Subcutaneous adipose tissue (tissue), 4 donors: ENCODE measurements around the gene PSMA6. TPM values are rescaled to one million over a fixed set of nuclear protein-coding genes. Genes with fewer than 3 reads are reported as not detected.

Experiments used
- total RNA-seq, 4 donors: library from RNA; depleted of rRNA; stranded (reverse); fragments of >200 nt; gene quantifications; one replicate each; pipeline ENCODE4 v1.1.0, GENCODE V29; 2016
- TF ChIP-seq, protein P1 (sequence below): fragments of 450-650 bp; IDR thresholded peaks from one replicate; pipeline ENCODE4 v1.5.1; 2016; ENCODE audit warnings: low read depth, mild to moderate bottlenecking, control low read depth, antibody characterized with exemption, moderate library complexity

The PSMA6 gene
- total RNA-seq, 4 donors from 2014 or later: 158 to 210 (median 166) TPM

DNA sequence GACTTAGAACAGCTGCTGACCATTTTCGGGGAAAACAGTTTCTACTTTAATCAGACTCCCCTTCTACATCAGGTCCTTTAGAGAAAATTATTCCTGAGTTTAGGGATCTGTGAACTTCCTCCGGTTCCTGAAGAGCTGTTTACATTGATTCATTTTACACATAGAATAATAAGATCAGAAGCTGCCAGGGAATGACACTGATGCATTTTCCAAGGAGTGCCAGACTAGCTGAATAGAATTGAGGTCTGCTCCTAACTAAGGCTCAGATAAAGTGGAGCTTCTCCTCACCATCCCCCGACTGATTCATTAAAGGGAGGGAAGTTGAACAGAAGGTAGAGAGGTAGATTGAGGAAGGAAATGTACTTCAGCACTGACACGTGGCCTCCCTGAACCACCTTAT, 41.9 kb upstream of the PSMA6 start:
- TF ChIP-seq, protein P1, sequence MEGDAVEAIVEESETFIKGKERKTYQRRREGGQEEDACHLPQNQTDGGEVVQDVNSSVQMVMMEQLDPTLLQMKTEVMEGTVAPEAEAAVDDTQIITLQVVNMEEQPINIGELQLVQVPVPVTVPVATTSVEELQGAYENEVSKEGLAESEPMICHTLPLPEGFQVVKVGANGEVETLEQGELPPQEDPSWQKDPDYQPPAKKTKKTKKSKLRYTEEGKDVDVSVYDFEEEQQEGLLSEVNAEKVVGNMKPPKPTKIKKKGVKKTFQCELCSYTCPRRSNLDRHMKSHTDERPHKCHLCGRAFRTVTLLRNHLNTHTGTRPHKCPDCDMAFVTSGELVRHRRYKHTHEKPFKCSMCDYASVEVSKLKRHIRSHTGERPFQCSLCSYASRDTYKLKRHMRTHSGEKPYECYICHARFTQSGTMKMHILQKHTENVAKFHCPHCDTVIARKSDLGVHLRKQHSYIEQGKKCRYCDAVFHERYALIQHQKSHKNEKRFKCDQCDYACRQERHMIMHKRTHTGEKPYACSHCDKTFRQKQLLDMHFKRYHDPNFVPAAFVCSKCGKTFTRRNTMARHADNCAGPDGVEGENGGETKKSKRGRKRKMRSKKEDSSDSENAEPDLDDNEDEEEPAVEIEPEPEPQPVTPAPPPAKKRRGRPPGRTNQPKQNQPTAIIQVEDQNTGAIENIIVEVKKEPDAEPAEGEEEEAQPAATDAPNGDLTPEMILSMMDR: no peak

DNA sequence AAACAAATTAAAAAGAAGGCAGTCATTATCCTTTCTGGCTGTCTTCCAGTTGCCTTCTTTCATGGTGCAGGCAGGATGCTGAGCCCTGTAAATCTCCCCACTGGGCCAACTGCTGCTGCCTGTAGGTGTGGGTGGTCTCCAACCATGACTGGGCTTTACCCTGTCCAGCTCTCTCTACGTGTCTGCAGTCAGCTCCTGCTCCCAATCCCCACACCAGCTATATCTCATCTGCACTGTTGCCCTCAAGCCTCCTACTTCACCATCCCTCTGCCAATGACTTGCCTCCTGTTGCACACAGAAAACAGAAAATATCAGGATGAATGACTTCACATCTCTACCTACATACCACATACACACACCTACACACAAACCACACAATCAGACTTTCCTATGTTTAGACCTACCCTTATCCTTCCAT, 39.7 kb upstream of the PSMA6 start:
- TF ChIP-seq, protein P1: no peak

DNA sequence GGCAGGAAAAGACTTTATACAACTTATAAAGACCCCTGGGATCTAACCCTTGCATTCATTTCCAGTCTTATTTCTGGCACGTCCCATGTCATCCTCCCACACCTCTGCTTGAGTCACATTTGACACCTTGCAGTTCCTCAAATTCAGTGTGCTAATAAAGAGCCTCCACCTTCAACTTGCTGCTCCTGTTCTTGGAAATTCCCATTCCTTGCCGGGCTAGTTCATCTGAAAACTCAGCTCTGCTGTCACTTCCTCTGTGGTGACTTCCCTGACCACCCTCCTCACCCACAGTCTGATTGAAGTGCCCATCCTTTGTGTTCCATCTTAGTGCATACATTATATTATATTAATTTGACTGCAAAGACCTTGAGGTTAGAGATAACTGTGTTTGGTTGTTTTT, 37.4 kb upstream of the PSMA6 start:
- TF ChIP-seq, protein P1: no peak

DNA sequence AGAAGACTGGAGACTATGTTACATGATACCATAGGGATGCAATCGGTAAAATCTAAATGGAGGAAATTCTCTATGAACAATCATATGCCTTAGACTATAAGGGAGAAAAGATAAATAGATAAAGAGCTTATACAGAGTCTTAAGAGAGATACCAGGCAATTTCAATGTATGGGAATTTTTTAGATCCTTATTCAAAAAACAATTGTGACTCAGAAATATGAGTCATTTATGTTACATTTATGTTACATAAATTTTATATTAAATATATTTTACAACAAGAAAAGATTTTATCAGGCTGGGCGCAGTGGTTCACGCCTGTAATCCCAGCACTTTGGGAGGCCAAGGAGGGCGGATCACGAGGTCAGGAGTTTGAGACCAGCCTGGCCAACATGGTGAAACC, 36.5 kb upstream of the PSMA6 start:
- TF ChIP-seq, protein P1: no peak

DNA sequence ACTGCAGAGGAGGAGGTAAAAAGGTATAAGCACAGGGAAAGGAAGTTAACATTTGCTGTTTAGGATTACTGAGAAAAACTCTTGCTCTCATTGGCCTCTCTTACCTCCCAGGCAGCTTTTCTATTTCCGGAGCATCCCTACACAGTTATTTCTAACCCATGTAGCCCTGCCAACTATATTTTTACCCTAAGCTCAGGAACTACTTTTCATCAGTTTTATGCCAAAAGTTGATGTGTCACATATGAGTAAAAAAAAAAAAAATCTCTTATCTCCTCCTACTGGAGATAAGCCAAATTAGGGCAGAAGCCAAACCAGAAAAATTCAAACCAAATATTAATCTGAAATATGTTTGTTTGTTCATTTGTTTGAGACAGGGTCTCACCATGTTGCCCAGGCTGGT, 34.4 kb upstream of the PSMA6 start:
- TF ChIP-seq, protein P1: no peak

DNA sequence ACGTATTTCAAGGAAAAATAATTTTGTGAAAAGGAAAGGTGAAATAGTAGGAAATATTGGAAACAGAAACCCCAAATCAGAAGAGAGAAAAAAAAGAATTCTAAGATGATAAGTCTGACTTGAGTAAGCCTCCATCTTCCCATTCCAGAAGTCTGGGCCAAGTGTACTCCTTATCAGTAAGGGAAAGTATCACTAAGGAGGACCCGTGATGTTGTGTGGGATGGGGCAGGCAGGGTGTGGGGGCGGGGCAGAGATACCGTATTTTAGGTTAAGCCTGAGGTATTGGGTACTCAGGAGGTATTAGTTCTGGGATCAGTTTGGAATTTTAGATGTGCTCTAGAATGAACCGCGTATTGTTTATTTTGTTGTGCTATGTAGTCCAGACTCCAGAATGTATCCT, 33.8 kb upstream of the PSMA6 start:
- TF ChIP-seq, protein P1: no peak

DNA sequence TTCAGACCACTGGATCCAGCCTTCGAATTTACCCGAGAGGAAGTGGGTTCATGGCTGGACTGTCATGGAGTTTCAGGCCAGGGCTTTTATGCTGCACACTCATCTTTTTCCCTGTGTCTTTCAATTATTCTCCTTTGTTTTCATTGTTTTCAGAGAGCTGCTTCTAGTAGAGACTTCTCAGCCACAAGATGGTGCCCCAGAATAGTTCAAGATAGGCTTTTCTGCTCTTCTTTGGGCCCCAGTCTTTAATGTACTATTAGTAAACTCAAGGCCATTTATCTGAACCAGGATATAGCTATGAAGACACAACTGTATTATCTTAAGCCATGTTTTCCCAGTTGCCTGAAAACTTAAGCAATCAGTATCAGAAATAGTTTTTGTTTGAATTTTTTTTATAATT, 30.4 kb upstream of the PSMA6 start:
- TF ChIP-seq, protein P1: no peak
